Cardiac muscle cell (in vitro differentiated cells and primary cell): Measurements from ENCODE around the gene APOBEC3B. TPM values are rescaled to one million over a fixed set of nuclear protein-coding genes. Genes with fewer than 3 reads are reported as not detected.
A peak's percentile ranks its signal among the peaks of the same experiment; 100 is the strongest.
"Not testable (repeated sequence)": the region's sequence is repeated elsewhere in the genome, so short reads cannot be mapped to it uniquely, and the experiment has no call there.

Source experiments
- DNase-seq, 2 donors: peaks; one replicate each; pipeline versions ENCODE4 v3.0.0 to v3.0.0-alpha.2; 2010 to 2017; ENCODE audit warnings: low read depth in 1 of 2, low spot score in 1 of 2
- H3K27ac ChIP-seq: fragments of 200-600 bp; sonication (generic); 2 replicates; pipeline ENCODE4 v1.5.1; 2016
- H3K27me3 ChIP-seq: fragments of 200-600 bp; sonication (generic); 2 replicates; pipeline ENCODE4 v1.6.0; 2016; ENCODE audit warnings: control low read depth
- H3K36me3 ChIP-seq: fragments of 200-600 bp; sonication (generic); 2 replicates; pipeline ENCODE4 v1.5.1; 2016; ENCODE audit warnings: control low read depth
- H3K4me1 ChIP-seq: fragments of 200-600 bp; sonication (generic); 2 replicates; pipeline ENCODE4 v1.8.1; 2017; ENCODE audit warnings: low read depth, mild to moderate bottlenecking, mixed run types
- H3K4me3 ChIP-seq: fragments of 200-600 bp; sonication (generic); 2 replicates; pipeline ENCODE4 v1.5.1; 2016; ENCODE audit warnings: mild to moderate bottlenecking
- H3K9me3 ChIP-seq: fragments of 200-600 bp; sonication (generic); 2 replicates; pipeline ENCODE4 v1.5.1; 2017; ENCODE audit warnings: low read depth, mild to moderate bottlenecking, control low read depth
- polyA plus RNA-seq: library from polyadenylated mRNA; unstranded; fragments of >200 nt; fragmentation: Nextera tagmentation; extraction: Ambion mirVana; gene quantifications from 2 replicates; pipeline ENCODE4 v1.2.1, GENCODE V29; 2016
- total RNA-seq: library from RNA; depleted of rRNA; stranded (reverse); fragments of >200 nt; gene quantifications from 2 replicates; pipeline ENCODE4 v1.2.3, GENCODE V29; 2016
- TF ChIP-seq, protein P1 (sequence below): IDR thresholded peaks from 2 replicates; pipeline ENCODE4 v1.5.1; 2012; ENCODE audit warnings: low read depth, mild to moderate bottlenecking, low read length

Gene APOBEC3B
- total and polyA plus RNA-seq, 2 experiments from 2014 or later: 6.5 to 6.8 TPM

DNA sequence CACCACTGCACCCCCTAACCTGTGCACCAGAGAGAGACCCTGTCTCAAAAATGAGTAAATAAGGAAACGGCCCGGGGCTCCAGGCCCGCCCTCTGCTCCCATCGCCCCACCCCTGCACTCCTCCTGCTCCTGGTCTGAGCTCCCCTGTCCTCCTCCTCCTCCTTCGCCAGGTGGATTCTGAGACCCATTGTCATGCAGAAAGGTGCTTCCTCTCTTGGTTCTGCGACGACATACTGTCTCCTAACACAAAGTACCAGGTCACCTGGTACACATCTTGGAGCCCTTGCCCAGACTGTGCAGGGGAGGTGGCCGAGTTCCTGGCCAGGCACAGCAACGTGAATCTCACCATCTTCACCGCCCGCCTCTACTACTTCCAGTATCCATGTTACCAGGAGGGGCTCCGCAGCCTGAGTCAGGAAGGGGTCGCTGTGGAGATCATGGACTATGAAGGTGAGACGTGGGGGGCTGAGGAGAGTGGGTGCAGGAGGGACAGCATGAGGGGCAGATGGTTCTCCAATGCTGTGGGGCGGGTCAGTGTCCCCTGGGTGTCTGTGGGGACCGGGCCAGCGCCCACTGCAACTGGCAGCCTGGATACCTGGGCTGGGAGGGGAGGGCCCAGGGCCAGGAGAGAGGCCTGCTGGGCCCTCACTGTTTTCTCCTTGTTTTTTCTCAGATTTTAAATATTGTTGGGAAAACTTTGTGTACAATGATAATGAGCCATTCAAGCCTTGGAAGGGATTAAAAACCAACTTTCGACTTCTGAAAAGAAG, 35.6 kb downstream of the APOBEC3B start:
- no peak overlapping the region for H3K4me3 ChIP-seq
- no peaks in the 10 kb centered on the region for H3K9me3 ChIP-seq
- H3K36me3 ChIP-seq: no peaks in the 10 kb centered on the region
- H3K27me3 ChIP-seq: no peaks in the 10 kb centered on the region
- peaks cover 38% of the 10 kb centered on the region for H3K4me1 ChIP-seq
- H3K27ac ChIP-seq: no peak overlapping the region
- TF ChIP-seq, protein P1, sequence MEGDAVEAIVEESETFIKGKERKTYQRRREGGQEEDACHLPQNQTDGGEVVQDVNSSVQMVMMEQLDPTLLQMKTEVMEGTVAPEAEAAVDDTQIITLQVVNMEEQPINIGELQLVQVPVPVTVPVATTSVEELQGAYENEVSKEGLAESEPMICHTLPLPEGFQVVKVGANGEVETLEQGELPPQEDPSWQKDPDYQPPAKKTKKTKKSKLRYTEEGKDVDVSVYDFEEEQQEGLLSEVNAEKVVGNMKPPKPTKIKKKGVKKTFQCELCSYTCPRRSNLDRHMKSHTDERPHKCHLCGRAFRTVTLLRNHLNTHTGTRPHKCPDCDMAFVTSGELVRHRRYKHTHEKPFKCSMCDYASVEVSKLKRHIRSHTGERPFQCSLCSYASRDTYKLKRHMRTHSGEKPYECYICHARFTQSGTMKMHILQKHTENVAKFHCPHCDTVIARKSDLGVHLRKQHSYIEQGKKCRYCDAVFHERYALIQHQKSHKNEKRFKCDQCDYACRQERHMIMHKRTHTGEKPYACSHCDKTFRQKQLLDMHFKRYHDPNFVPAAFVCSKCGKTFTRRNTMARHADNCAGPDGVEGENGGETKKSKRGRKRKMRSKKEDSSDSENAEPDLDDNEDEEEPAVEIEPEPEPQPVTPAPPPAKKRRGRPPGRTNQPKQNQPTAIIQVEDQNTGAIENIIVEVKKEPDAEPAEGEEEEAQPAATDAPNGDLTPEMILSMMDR: no peak
- DNase-seq: no peak

DNA sequence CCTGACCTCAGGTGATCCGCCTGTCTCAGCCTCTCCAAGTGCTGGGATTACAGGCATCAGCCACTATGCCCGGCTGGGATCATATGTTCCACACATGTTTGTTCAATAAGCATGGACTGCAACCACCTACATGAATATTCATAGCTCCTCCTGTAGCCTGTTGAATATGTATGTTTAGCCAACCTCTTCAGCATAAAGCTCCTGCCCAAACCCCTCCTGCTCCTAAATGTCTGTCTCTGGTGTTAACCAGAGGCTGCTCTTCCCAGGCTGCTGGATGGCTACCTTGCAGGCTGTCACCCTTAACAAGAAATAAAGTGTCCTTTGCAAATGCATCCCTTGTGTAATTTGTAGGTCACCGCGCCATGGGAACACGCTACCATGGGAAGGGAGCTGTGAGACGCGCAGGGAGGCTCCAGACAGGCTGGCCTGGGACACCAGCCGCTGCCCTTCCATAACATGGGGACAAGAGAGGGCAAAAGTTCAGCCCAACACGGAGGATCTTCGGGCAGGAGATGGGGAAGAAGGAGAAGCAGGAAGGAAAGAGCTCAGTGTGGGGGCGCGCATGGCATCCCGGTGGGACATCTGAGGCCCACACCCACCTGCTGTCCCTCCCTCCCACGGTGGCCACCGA, 38.0 kb downstream of the APOBEC3B start:
- peak in 1 of 2 donors; percentile 10 for DNase-seq
- H3K27ac ChIP-seq: peak overlapping the region; percentile 56
- H3K4me1 ChIP-seq: peaks cover 18% of the 10 kb centered on the region
- H3K27me3 ChIP-seq, H3K4me3 ChIP-seq, H3K9me3 ChIP-seq, H3K36me3 ChIP-seq: not testable (repeated sequence)

DNA sequence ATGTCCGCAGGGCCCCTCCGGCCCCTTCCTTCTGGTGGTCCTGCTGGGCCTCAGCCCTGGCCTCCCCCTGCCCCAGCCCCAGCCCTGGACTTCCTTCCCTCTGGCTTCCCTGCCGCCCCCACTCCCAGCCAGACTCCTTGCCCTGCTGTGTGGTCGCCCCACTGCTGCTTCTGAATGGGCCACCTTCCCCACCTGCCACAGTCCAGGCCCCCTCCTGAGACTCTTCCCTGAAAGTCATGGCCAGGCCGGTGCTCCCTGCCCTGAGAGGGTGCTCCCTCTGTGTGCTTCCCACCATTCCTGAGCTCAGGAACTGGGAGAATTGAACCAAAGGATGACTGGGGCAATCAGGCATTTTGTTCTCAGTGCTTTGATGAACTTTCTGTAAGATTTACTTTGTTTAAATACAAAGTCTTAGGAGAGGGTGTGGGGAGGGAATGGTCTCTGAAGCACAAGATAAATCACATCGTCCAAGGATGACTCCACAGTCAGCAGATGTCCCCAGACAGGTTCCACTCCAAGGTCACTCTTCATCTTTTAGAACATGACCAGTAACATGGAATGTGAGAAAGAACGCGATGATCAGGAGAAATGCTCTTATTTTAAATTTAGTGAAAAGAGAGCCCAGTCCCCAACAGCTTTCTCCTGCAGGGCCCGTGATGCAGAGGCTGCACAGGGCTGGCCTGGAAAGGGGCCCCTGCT, 39.6 kb downstream of the APOBEC3B start:
- Histone ChIP-seq H3K4me1 (peaks cover 13% of the 10 kb centered on the region), H3K27ac (peak overlapping the region; percentile 82), H3K36me3 (no peaks in the 10 kb centered on the region), H3K4me3 (no peak overlapping the region), H3K9me3 (no peaks in the 10 kb centered on the region), H3K27me3 (no peaks in the 10 kb centered on the region)
- DNase-seq: peak in 1 of 2 donors; percentile 4
- TF ChIP-seq, protein P1: no peak

DNA sequence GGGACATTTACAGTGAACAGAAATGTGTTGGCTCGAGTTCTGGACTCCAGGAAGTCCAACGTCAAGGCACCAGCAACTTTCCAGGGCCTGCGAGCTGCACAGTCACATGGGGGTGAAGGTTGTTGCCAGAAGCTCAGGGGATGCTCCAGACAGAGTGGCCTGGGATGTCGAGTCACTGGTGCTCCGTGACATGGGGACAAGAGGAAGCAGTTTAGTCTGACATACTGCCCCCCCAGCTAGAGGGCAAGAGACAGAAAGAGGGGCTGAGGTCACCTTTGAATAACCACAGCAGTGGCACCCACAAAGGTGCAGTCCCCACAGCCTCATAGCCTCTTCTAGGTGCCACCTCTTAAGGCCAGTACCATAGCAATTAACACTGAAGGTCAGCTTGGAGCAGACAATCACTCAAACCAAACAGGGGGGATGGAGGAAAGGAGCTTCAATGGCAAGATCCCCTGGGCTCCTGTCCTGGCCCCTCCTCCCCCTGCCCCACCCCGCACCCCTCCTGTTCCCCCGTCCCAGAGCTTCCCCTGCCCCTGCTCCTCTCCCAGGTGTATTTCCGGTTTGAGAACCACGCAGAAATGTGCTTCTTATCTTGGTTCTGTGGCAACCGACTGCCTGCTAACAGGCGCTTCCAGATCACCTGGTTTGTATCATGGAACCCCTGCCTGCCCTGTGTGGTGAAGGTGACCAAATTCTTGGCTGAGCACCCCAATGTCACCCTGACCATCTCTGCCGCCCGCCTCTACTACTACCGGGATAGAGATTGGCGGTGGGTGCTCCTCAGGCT, 42.6 kb downstream of the APOBEC3B start:
- H3K4me1 ChIP-seq: peaks cover 20% of the 10 kb centered on the region
- H3K9me3 ChIP-seq: no peaks in the 10 kb centered on the region
- H3K27me3 ChIP-seq: no peaks in the 10 kb centered on the region
- TF ChIP-seq, protein P1: no peak
- no peak overlapping the region for H3K4me3 ChIP-seq
- DNase-seq: no peak
- no peaks in the 10 kb centered on the region for H3K36me3 ChIP-seq
- H3K27ac ChIP-seq: no peak overlapping the region

DNA sequence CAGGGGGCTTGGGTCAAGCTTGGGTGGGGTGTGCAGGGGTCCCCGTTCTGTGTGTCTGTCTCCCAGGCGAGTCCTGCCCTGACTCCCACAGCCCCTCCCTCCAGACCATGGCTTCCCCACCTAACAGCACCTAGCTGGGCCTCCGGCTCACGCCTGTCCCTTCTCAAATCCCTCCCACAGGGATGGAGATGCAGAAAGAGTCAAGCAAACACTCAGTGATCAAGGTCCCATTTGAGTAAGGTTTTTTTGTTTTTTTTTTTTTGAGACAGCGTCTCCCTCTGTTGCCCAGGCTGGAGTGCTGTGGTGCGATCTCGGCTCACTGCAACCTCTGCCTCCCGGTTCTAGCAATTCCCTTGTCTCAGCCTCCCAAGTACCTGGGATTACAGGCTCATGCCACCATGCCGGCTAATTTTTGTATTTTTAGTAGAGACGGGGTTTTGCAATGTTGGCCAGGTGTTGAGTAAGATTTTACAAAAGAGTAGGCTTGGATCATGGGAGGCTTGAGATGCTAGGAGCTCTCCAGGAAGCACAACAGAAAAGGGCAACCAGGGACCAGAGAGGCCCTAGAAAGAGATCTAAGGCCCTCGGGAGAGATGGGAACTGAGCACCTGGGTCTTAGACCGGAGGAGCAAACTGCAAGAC, 44.5 kb downstream of the APOBEC3B start:
- TF ChIP-seq, protein P1: no peak
- no peaks in the 10 kb centered on the region for H3K27me3 ChIP-seq
- no peaks in the 10 kb centered on the region for H3K36me3 ChIP-seq
- H3K4me1 ChIP-seq: peaks cover 11% of the 10 kb centered on the region
- no peak for DNase-seq
- H3K9me3 ChIP-seq: no peaks in the 10 kb centered on the region
- no peak overlapping the region for H3K27ac ChIP-seq
- no peak overlapping the region for H3K4me3 ChIP-seq
